NAMALWA (cell line): Measurements from ENCODE around the gene PLEK2.
"Not testable (repeated sequence)": the region's sequence is repeated elsewhere in the genome, so short reads cannot be mapped to it uniquely, and the experiment has no call there.

ENCODE experiments used
- DNase-seq: peaks from one replicate; pipeline ENCODE4 v3.0.0-alpha.2; 2015; ENCODE audit warnings: low spot score

Gene PLEK2

GRCh38 chr14:67428501-67429031 is 16.6 kb upstream of the PLEK2 start:
- no peak for DNase-seq

- DNase-seq: peak; percentile 74
These were observed 15.1 kb upstream of the PLEK2 start for GRCh38 chr14:67426983-67427606.

GRCh38 chr14:67426161-67426560 is 14.2 kb upstream of the PLEK2 start:
- DNase-seq: no peak

- no peak for DNase-seq
These were observed 13.6 kb upstream of the PLEK2 start for GRCh38 chr14:67425608-67426007.

GRCh38 chr14:67424539-67424938 is 12.6 kb upstream of the PLEK2 start:
- no peak for DNase-seq

GRCh38 chr14:67423424-67423823 is 11.5 kb upstream of the PLEK2 start:
- no peak for DNase-seq

GRCh38 chr14:67421356-67422224 is 9.6 kb upstream of the PLEK2 start:
- DNase-seq: no peak

- DNase-seq: peak; percentile 64
These were observed 8.3 kb upstream of the PLEK2 start for GRCh38 chr14:67420102-67420739.

- DNase-seq: no peak
These were observed 6.6 kb upstream of the PLEK2 start for GRCh38 chr14:67418401-67419191.

- no peak for DNase-seq
These were observed 5.7 kb upstream of the PLEK2 start for GRCh38 chr14:67417633-67418032.

GRCh38 chr14:67416810-67417209 is 4.8 kb upstream of the PLEK2 start:
- DNase-seq: peak; percentile 5

GRCh38 chr14:67416085-67416484 is 4.1 kb upstream of the PLEK2 start:
- no peak for DNase-seq

- DNase-seq: not testable (repeated sequence)
These were observed 3.6 kb upstream of the PLEK2 start for GRCh38 chr14:67415610-67416009.

GRCh38 chr14:67413806-67414769 is 2.1 kb upstream of the PLEK2 start:
- no peak for DNase-seq

- no peak for DNase-seq
These were observed 595 bp downstream of the PLEK2 start for GRCh38 chr14:67411370-67411769.

- DNase-seq: no peak
These were observed 1.7 kb downstream of the PLEK2 start for GRCh38 chr14:67410313-67410712.

GRCh38 chr14:67409461-67409860 is 2.5 kb downstream of the PLEK2 start:
- DNase-seq: no peak

- not testable (repeated sequence) for DNase-seq
These were observed 3.7 kb downstream of the PLEK2 start for GRCh38 chr14:67408122-67408801.

- DNase-seq: no peak
These were observed 6.2 kb downstream of the PLEK2 start for GRCh38 chr14:67405771-67406170.

- DNase-seq: no peak
These were observed 11.5 kb downstream of the PLEK2 start for GRCh38 chr14:67400434-67400833.
